HG02571 (cell line): Measurements from ENCODE around the gene VWA1.
"Not testable (repeated sequence)": the region's sequence is repeated elsewhere in the genome, so short reads cannot be mapped to it uniquely, and the experiment has no call there.

Experiments used
- ATAC-seq: cut with Tn5 transposase; IDR thresholded peaks from one replicate; pipeline ENCODE4 v1.9.1; 2021; ENCODE audit warnings: mild to moderate bottlenecking, moderate library complexity; ENCODE audit not compliant: unreplicated experiment

The VWA1 gene

GRCh38 chr1:1422465-1423244 lies 12.8 kb upstream of the VWA1 start:
- no peak for ATAC-seq

GRCh38 chr1:1423245-1423597 lies 12.3 kb upstream of the VWA1 start:
- no peak for ATAC-seq

GRCh38 chr1:1424707-1425106 lies 10.8 kb upstream of the VWA1 start:
- no peak for ATAC-seq

- ATAC-seq, result no peak
Observed at GRCh38 chr1:1425426-1425752, 10.1 kb upstream of the VWA1 start.

- no peak for ATAC-seq
Observed at GRCh38 chr1:1425753-1426495, 9.6 kb upstream of the VWA1 start.

GRCh38 chr1:1426496-1427105 lies 8.9 kb upstream of the VWA1 start:
- ATAC-seq, result no peak

- ATAC-seq, result no peak
Observed at GRCh38 chr1:1427106-1427819, 8.2 kb upstream of the VWA1 start.

- no peak for ATAC-seq
Observed at GRCh38 chr1:1427820-1428148, 7.7 kb upstream of the VWA1 start.

GRCh38 chr1:1428174-1428573 lies 7.3 kb upstream of the VWA1 start:
- ATAC-seq, result no peak

- not testable (repeated sequence) for ATAC-seq
Observed at GRCh38 chr1:1428967-1429366, 6.5 kb upstream of the VWA1 start.

- ATAC-seq, result no peak
Observed at GRCh38 chr1:1429671-1430073, 5.8 kb upstream of the VWA1 start.

GRCh38 chr1:1430114-1430982 lies 5.1 kb upstream of the VWA1 start:
- no peak for ATAC-seq

GRCh38 chr1:1430992-1431844 lies 4.3 kb upstream of the VWA1 start:
- no peak for ATAC-seq

GRCh38 chr1:1431845-1432273 lies 3.6 kb upstream of the VWA1 start:
- ATAC-seq, result no peak

GRCh38 chr1:1432274-1432950 lies 3.1 kb upstream of the VWA1 start:
- ATAC-seq, result no peak

- ATAC-seq, result no peak
Observed at GRCh38 chr1:1432951-1433803, 2.3 kb upstream of the VWA1 start.

- no peak for ATAC-seq
Observed at GRCh38 chr1:1433804-1434130, 1.7 kb upstream of the VWA1 start.

GRCh38 chr1:1434131-1434823 lies 1.2 kb upstream of the VWA1 start:
- no peak for ATAC-seq
